SK-N-SH treated with all-trans-retinoic acid at 6 μM for 48 hours (cell line): ENCODE measurements around the gene TMEM201.

Experiments
- ARNTL ChIP-seq: fragments of 450-650 bp; formaldehyde crosslinking; IDR thresholded peaks from 2 replicates; pipeline ENCODE4 v1.5.0; 2020; ENCODE audit warnings: low read depth, mild to moderate bottlenecking, moderate library complexity, borderline replicate concordance
- BACH2 ChIP-seq: fragments of 250-450 bp; sonication (Bioruptor Pico); IDR thresholded peaks from 2 replicates; pipeline ENCODE4 v1.9.0; 2021; ENCODE audit warnings: mild to moderate bottlenecking, borderline replicate concordance
- CREB5 ChIP-seq: fragments of 250-450 bp; sonication (Bioruptor Pico); IDR thresholded peaks from 2 replicates; pipeline ENCODE4 v1.5.1; 2020; ENCODE audit warnings: low read depth, mild to moderate bottlenecking, moderate library complexity
- CSDC2 ChIP-seq: fragments of 250-450 bp; sonication (Bioruptor Pico); IDR thresholded peaks from 2 replicates; pipeline ENCODE4 v1.5.0; 2020; ENCODE audit warnings: mild to moderate bottlenecking, moderate library complexity
- PATZ1 ChIP-seq: fragments of 250-450 bp; sonication (Bioruptor Pico); IDR thresholded peaks from 2 replicates; pipeline ENCODE4 v1.8.0; 2020; ENCODE audit warnings: mild to moderate bottlenecking, moderate library complexity, borderline replicate concordance
- ZFP30 ChIP-seq: fragments of 450-650 bp; formaldehyde crosslinking; IDR thresholded peaks from 2 replicates; pipeline ENCODE4 v1.5.0; 2022; ENCODE audit warnings: mild to moderate bottlenecking, moderate library complexity
- ZNF8 ChIP-seq: fragments of 450-650 bp; formaldehyde crosslinking; IDR thresholded peaks from 2 replicates; pipeline ENCODE4 v1.5.0; 2020; ENCODE audit warnings: mild to moderate bottlenecking, moderate library complexity

- TF ChIP-seq ARNTL (CRISPR knock-in tag) (no peak), ZFP30 (CRISPR knock-in tag) (no peak), CREB5 (CRISPR knock-in tag) (no peak), ZNF8 (CRISPR knock-in tag) (no peak), BACH2 (no peak), PATZ1 (no peak), CSDC2 (no peak)
Observed at GRCh38 chr1:9629445-9630201, 40.9 kb downstream of the TMEM201 start.
